ENCODE results near the gene TMC6.

GRCh38 chr17:78168242-78168902 is 39.8 kb upstream of the TMC6 start, which contains the start of gene SYNGR2:
- no peak for TF ChIP-seq EZH2 (IDR thresholded peaks at IDR 0.05)
- TF ChIP-seq POLR2AphosphoS5 (IDR thresholded peaks at IDR 0.05; ENCODE audit: borderline replicate concordance, low read depth, low read length) = no peak
